K562 (cell line): ENCODE data around the gene HOXD9.

Experiments
- CTCF ChIP-seq, 3 experiments: IDR thresholded peaks in 2 of 3; conservative IDR thresholded peaks in 1 of 3; 2 replicates each; pipeline ENCODE4 v1.5.1; 2011 to 2012; ENCODE audit warnings: low read length in 3 of 3, mild to moderate bottlenecking in 3 of 3, control low read depth in 2 of 3, improper control_type of control experiment in 1 of 3, inconsistent platforms in 1 of 3, low read depth in 1 of 3, mixed read lengths in 1 of 3, moderate library complexity in 1 of 3; ENCODE audit not compliant: insufficient read depth in 2 of 3
- FOXK2 ChIP-seq, 2 experiments: fragments of 450-650 bp; IDR thresholded peaks in 1 of 2; conservative IDR thresholded peaks in 1 of 2; 2 replicates each; pipeline ENCODE4 v1.6.1; 2016; ENCODE audit warnings: low read depth in 2 of 2, mild to moderate bottlenecking in 1 of 2
- NFATC3 ChIP-seq: fragments of 450-650 bp; IDR thresholded peaks from 2 replicates; pipeline ENCODE4 v1.6.1; 2017; ENCODE audit warnings: mild to moderate bottlenecking
- NFRKB ChIP-seq: fragments of 450-650 bp; IDR thresholded peaks from 2 replicates; pipeline ENCODE4 v1.6.1; 2016; ENCODE audit warnings: low read depth
- SMC3 ChIP-seq: conservative IDR thresholded peaks from 2 replicates; pipeline ENCODE4 v1.6.1; 2011; ENCODE audit warnings: low read depth, low read length, improper control_type of control experiment; ENCODE audit not compliant: insufficient read depth

- no peak for TF ChIP-seq CTCF (IDR thresholded peaks at IDR 0.05 in 2 of 3, conservative IDR thresholded peaks at IDR 0.05 in 1 of 3; ENCODE audit: insufficient read depth in 2 of 3, low read depth in 1 of 3, low read length in 3 of 3)
- no peak for TF ChIP-seq NFATC3
- no peak for TF ChIP-seq FOXK2 (conservative IDR thresholded peaks at IDR 0.05 in 1 of 2, IDR thresholded peaks at IDR 0.05 in 1 of 2; ENCODE audit: low read depth in 2 of 2)
- no peak for TF ChIP-seq NFRKB
- TF ChIP-seq SMC3 = no peak
These were observed 46.5 kb upstream of the HOXD9 start for GRCh38 chr2:176076063-176076462.
